Mesothelial cell of epicardium (in vitro differentiated cells): ENCODE data around the gene RABGGTA. TPM values are rescaled to one million over a fixed set of nuclear protein-coding genes. Genes with fewer than 3 reads are reported as not detected.

ENCODE experiments used
- DNase-seq, 2 experiments: peaks; one replicate each; pipeline ENCODE4 v3.0.0; 2021; ENCODE audit warnings: low spot score in 2 of 2; ENCODE audit not compliant: unreplicated experiment in 2 of 2
- H3K27ac Mint-ChIP-seq: 2 replicates; pipeline ENCODE4 v1.8.0; 2021; ENCODE audit warnings: mixed read lengths
- H3K27me3 Mint-ChIP-seq: 2 replicates; pipeline ENCODE4 v1.8.0; 2021; ENCODE audit warnings: low read depth, mixed read lengths
- H3K36me3 Mint-ChIP-seq: 2 replicates; pipeline ENCODE4 v1.8.0; 2021; ENCODE audit warnings: mixed read lengths
- H3K4me1 Mint-ChIP-seq: 2 replicates; pipeline ENCODE4 v1.8.0; 2021; ENCODE audit warnings: mixed read lengths
- H3K4me3 Mint-ChIP-seq: 2 replicates; pipeline ENCODE4 v1.8.0; 2021; ENCODE audit warnings: mild to moderate bottlenecking, moderate library complexity, mixed read lengths
- H3K9me3 Mint-ChIP-seq: 2 replicates; pipeline ENCODE4 v1.8.0; 2021; ENCODE audit warnings: mixed read lengths
- total RNA-seq: library from RNA; stranded (reverse); gene quantifications from 3 replicates; pipeline ENCODE4 v1.2.1, GENCODE V29; 2021
- TF ChIP-seq, protein P1 (sequence below): fragments of 200-600 bp; sonication (generic); IDR thresholded peaks from one replicate; pipeline ENCODE4 v1.5.0; 2021; ENCODE audit warnings: antibody characterized with exemption; ENCODE audit not compliant: unreplicated experiment

Gene RABGGTA
- total RNA-seq, 1 donor from 2014 or later: 28.7 TPM

DNA sequence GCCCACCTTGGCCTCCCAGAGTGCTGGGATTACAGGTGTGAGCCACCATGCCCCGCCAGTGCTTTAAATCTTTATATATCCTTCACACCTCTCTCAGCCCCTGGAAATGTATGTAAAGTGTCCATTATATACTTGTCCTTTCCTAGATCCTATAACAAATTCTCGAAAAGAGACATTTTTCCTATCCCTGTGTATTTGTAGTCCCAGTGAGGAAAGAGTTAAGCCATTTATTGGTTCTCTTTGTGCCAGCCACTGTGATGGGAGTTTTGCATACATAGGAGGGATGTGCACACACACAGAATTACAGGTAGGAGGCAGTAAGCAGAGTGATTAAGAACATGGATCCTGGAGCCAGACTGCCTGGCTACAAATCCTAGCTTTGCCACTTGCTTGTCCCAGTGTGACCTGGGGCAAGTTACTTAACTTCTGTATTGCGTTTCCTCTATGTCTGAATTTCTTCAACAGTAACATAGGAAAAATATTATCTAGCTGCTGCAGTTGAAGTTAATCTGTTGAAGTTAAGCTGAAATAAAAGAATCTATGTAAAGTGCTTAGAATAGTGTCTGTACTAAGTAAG lies 2.1 kb upstream of the RABGGTA start:
- TF ChIP-seq, protein P1, sequence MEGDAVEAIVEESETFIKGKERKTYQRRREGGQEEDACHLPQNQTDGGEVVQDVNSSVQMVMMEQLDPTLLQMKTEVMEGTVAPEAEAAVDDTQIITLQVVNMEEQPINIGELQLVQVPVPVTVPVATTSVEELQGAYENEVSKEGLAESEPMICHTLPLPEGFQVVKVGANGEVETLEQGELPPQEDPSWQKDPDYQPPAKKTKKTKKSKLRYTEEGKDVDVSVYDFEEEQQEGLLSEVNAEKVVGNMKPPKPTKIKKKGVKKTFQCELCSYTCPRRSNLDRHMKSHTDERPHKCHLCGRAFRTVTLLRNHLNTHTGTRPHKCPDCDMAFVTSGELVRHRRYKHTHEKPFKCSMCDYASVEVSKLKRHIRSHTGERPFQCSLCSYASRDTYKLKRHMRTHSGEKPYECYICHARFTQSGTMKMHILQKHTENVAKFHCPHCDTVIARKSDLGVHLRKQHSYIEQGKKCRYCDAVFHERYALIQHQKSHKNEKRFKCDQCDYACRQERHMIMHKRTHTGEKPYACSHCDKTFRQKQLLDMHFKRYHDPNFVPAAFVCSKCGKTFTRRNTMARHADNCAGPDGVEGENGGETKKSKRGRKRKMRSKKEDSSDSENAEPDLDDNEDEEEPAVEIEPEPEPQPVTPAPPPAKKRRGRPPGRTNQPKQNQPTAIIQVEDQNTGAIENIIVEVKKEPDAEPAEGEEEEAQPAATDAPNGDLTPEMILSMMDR: no peak
- Mint-ChIP-seq H3K9me3 (no peaks in the 10 kb centered on the region), H3K27ac (peak overlapping the region; percentile 32), H3K36me3 (no peaks in the 10 kb centered on the region), H3K4me1 (peaks cover 24% of the 10 kb centered on the region), H3K27me3 (no peaks in the 10 kb centered on the region), H3K4me3 (no peak overlapping the region)
- DNase-seq: no peak

DNA sequence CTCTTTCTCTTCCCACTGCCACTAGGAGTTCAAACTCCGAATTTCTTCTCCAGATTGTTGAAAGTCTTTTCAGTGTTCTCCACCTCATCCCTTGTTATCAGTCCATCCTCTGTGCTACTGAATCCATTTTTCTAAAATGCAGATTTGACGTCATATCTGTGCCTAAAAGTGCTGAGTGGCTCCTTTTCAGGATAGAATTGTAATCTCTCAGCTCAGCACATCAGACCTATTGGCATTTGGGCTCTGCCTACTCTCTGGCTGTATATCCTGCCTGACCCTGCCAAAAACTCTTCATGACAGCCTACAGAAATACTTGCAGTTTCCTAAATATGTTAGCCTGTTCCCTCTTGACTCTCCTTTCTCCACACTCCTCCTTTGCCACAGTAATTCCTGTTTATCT lies 1.1 kb upstream of the RABGGTA start:
- no peak for DNase-seq
- Mint-ChIP-seq H3K36me3 (no peaks in the 10 kb centered on the region), H3K9me3 (no peaks in the 10 kb centered on the region), H3K4me3 (peak overlapping the region; percentile 84), H3K27ac (peak overlapping the region; percentile 10), H3K4me1 (peaks cover 24% of the 10 kb centered on the region), H3K27me3 (no peaks in the 10 kb centered on the region)
- TF ChIP-seq, protein P1: no peak

DNA sequence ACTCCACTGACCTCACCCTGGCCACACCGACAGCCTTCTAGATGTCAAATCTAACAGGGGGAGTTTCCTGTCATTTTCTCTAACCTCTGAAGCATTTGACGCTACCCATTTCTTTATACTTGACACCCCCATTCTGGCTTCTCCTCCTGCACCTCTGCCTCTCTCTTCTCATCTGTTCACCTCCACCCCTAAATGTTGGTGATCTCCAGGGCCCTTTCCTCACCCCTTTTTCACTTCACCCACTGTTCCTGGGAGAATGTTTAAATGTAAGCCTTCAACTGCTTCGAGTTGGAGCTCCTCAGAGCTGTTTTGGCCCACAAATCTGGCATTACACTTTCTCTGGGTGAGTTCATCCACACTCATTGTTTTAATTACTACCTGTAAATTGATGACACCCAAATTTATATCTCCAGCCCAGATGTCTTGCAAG lies 452 bp upstream of the RABGGTA start:
- H3K9me3 Mint-ChIP-seq: no peaks in the 10 kb centered on the region
- no peak for DNase-seq
- H3K4me3 Mint-ChIP-seq: peak overlapping the region; percentile 84
- TF ChIP-seq, protein P1: no peak
- peaks cover 6% of the 10 kb centered on the region for H3K36me3 Mint-ChIP-seq
- H3K27ac Mint-ChIP-seq: peak overlapping the region; percentile 78
- H3K4me1 Mint-ChIP-seq: peaks cover 24% of the 10 kb centered on the region
- no peaks in the 10 kb centered on the region for H3K27me3 Mint-ChIP-seq

DNA sequence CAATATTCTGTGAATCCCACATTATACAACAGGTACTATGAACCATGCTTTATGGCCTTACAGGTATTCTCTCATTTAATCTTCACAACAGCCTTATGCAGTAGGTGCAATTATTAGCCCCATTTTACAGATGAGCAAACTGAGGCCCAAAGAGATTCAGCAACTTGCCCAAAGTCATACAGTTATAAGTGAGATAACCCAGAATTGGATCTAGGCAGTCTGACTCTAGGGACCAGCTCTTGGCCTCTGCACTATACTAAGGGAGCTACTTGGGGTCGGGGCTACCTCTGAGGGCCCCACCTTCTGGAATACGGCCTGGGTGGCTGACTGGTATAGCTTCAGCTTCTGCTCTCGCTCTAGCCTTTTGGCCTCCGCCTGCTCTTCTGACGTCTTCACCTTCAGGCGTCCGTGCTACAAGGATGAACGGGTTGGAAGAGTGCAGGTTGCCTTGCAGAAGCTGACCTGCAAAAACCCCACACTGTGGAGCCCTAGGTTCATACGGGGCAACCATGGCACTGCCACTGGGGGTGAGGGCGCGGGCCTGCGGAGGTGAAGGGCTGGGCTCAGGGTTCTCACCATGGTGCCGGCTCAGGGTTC lies 762 bp downstream of the RABGGTA start:
- Mint-ChIP-seq H3K9me3 (no peaks in the 10 kb centered on the region), H3K4me1 (peaks cover 24% of the 10 kb centered on the region), H3K36me3 (peaks cover 13% of the 10 kb centered on the region), H3K27ac (peak overlapping the region; percentile 93), H3K27me3 (no peaks in the 10 kb centered on the region), H3K4me3 (peak overlapping the region; percentile 84)
- TF ChIP-seq, protein P1: no peak
- no peak for DNase-seq

DNA sequence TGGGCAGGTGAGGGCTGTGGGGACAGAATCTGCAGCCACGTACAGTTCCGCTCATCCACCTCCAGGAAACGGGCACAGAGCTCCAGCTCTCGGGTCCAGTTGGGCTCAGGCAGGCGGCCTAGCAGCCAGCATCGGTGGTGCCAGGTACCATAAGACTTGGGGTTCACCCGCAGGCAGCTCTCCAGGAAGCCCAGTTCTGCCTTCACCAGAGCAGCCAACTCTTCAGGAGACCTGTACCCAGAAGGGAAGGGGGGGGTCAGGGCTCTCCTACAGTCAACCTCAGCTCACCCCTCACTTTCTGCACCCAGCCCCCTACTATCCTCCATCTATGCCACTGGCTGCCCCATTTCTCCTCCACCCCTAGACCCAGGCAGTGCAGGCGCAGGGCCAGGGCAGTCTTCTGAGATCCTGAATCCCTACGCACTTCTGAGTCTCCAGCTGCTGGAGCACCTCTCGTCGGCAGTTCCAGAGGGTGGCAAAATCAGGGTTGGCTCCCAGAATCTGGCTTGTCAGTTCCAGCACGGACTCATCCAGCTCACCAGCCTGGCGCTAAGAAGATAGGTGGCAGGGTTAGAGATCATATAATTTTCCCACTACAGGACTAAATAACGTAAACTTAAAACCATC lies 1.4 kb downstream of the RABGGTA start:
- H3K9me3 Mint-ChIP-seq: no peaks in the 10 kb centered on the region
- H3K4me1 Mint-ChIP-seq: peaks cover 24% of the 10 kb centered on the region
- no peak for DNase-seq
- peaks cover 13% of the 10 kb centered on the region for H3K36me3 Mint-ChIP-seq
- H3K4me3 Mint-ChIP-seq: peak overlapping the region; percentile 84
- TF ChIP-seq, protein P1: no peak
- no peaks in the 10 kb centered on the region for H3K27me3 Mint-ChIP-seq
- no peak overlapping the region for H3K27ac Mint-ChIP-seq
